H1 (cell line): Measurements from ENCODE around the gene SAPCD1. TPM values are rescaled to one million over a fixed set of nuclear protein-coding genes. Genes with fewer than 3 reads are reported as not detected.
A peak's percentile ranks its signal among the peaks of the same experiment; 100 is the strongest.

Source experiments
- ASH2L ChIP-seq: fragments of 200-600, 300-600 bp; sonication (generic); IDR thresholded peaks from one replicate; pipeline ENCODE4 v1.7.1; 2017; ENCODE audit warnings: low read length
- FOSL1 ChIP-seq: IDR thresholded peaks from 2 replicates; pipeline ENCODE4 v1.6.1; 2011; ENCODE audit warnings: mild to moderate bottlenecking, low read depth, low read length, moderate library complexity; ENCODE audit not compliant: insufficient read depth
- GABPA ChIP-seq: IDR thresholded peaks from 2 replicates; pipeline ENCODE4 v1.6.1; 2011; ENCODE audit warnings: mild to moderate bottlenecking, low read length, moderate library complexity, borderline replicate concordance; ENCODE audit not compliant: insufficient read depth
- HDAC2 ChIP-seq, 2 experiments: fragments of 300-600 bp in 1 of 2; sonication (generic) in 1 of 2; IDR thresholded peaks; 2 replicates each; pipeline ENCODE4 v1.6.1; 2011 to 2012; ENCODE audit warnings: low read depth in 2 of 2, low read length in 2 of 2, mild to moderate bottlenecking in 2 of 2, moderate library complexity in 2 of 2, borderline replicate concordance in 1 of 2, inconsistent platforms in 1 of 2
- JUND ChIP-seq: IDR thresholded peaks from 2 replicates; pipeline ENCODE4 v1.6.1; 2011; ENCODE audit warnings: mild to moderate bottlenecking, improper control_type of control experiment, low read length
- RAD21 ChIP-seq, 2 experiments: IDR thresholded peaks in 1 of 2; conservative IDR thresholded peaks in 1 of 2; 2 replicates each; pipeline ENCODE4 v1.6.1; 2011; ENCODE audit warnings: low read depth in 2 of 2, low read length in 2 of 2, improper control_type of control experiment in 1 of 2, inconsistent platforms in 1 of 2, mild to moderate bottlenecking in 1 of 2, moderate library complexity in 1 of 2
- SIRT6 ChIP-seq: IDR thresholded peaks from one replicate; pipeline ENCODE4 v1.7.1; 2012; ENCODE audit warnings: low read length, inconsistent platforms
- SP1 ChIP-seq: IDR thresholded peaks from 2 replicates; pipeline ENCODE4 v1.6.1; 2011; ENCODE audit warnings: low read depth, low read length
- TAF7 ChIP-seq: optimal IDR thresholded peaks from 2 replicates; pipeline ENCODE3; 2011; ENCODE audit warnings: low read depth, mild to moderate bottlenecking, inconsistent platforms, low read length, moderate library complexity, borderline replicate concordance
- TBP ChIP-seq: IDR thresholded peaks from 2 replicates; pipeline ENCODE4 v1.6.1; 2011; ENCODE audit warnings: low read depth, low read length, improper control_type of control experiment
- TEAD4 ChIP-seq: IDR thresholded peaks from 2 replicates; pipeline ENCODE4 v1.6.1; 2012; ENCODE audit warnings: low read depth, low read length, inconsistent platforms, mixed read lengths
- polyA plus RNA-seq, 7 experiments: library from polyadenylated mRNA; depleted of rRNA in 3 of 7; stranded (reverse) in 5 of 7; unstranded in 2 of 7; fragments of >200 nt in 5 of 7; fragments of 200-250 nt in 2 of 7; gene quantifications; 1 replicate in 5 of 7; 2 replicates in 1 of 7; 4 replicates in 1 of 7; pipeline versions ENCODE4 v1.2.1 to v1.2.3, GENCODE V29; 2011 to 2013; ENCODE audit warnings: missing spikeins in 2 of 7, mixed read lengths in 2 of 7
- total RNA-seq: library from RNA; stranded (reverse); fragmentation: NEBNext Ultra II Directional; extraction: Animal tissue kit (Norgen Biotek cat#: 25700); gene quantifications from 2 replicates; pipeline ENCODE4 v1.2.1, GENCODE V29; 2021
- TF ChIP-seq, protein P1 (sequence below), 3 experiments: IDR thresholded peaks; 1 replicate in 2 of 3; 2 replicates in 1 of 3; pipeline versions ENCODE4 v1.5.1 to v1.6.1; 2011; ENCODE audit warnings: low read length in 3 of 3, mild to moderate bottlenecking in 3 of 3, inconsistent platforms in 2 of 3, low read depth in 1 of 3, moderate library complexity in 1 of 3; ENCODE audit not compliant: insufficient read depth in 1 of 3; ENCODE audit errors: control extremely low read depth in 1 of 3

SAPCD1 gene
- total and polyA plus RNA-seq, 2 of the 8 experiments (the other 6 are each of a cell fraction or from before 2014, with no cell fraction given), result 3.1 to 5.9 TPM

DNA sequence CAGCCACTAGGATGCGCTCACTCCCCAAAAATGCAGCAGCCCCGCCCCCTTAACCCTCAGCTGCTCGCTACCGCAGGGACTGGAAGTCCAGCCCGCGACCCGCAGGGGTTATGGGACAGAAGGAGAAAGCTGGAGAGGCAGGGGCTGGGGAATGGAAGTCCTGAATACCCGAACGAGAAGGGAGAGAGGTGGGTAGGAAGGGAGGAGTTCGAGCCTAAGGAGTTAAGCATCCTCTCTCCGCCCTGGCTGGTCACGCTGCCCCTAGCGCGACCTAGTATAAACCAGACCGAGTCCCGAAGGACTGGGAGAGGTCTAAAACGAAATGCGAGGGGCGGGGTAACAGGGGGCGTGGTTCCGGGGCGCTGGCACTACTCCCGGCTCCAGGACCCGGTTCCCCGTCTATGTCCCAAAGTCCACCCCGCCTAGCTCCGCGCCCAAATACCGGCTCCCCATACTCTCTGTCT, 32.9 kb upstream of the SAPCD1 start (continued):
- TF ChIP-seq TBP, result peak; percentile 51; the same call in 1 of the 2 replicates
- TF ChIP-seq FOSL1, result no peak
- TF ChIP-seq TEAD4, result peak; percentile 73
- peak; percentile 87 for TF ChIP-seq SP1
- peak; percentile 83 to 90 for TF ChIP-seq RAD21 (IDR thresholded peaks at IDR 0.05 in 1 of 2, conservative IDR thresholded peaks at IDR 0.05 in 1 of 2; ENCODE audit: low read depth in 2 of 2, low read length in 2 of 2)
- TF ChIP-seq HDAC2 (IDR thresholded peaks at IDR 0.05; ENCODE audit: borderline replicate concordance in 1 of 2, low read depth in 2 of 2, low read length in 2 of 2), result peak in 1 of 2 experiments; percentile 85; a peak in 1 of 4 replicates
- peak; percentile 62 for TF ChIP-seq ASH2L
- TF ChIP-seq GABPA, result no peak
- TF ChIP-seq, protein P1, sequence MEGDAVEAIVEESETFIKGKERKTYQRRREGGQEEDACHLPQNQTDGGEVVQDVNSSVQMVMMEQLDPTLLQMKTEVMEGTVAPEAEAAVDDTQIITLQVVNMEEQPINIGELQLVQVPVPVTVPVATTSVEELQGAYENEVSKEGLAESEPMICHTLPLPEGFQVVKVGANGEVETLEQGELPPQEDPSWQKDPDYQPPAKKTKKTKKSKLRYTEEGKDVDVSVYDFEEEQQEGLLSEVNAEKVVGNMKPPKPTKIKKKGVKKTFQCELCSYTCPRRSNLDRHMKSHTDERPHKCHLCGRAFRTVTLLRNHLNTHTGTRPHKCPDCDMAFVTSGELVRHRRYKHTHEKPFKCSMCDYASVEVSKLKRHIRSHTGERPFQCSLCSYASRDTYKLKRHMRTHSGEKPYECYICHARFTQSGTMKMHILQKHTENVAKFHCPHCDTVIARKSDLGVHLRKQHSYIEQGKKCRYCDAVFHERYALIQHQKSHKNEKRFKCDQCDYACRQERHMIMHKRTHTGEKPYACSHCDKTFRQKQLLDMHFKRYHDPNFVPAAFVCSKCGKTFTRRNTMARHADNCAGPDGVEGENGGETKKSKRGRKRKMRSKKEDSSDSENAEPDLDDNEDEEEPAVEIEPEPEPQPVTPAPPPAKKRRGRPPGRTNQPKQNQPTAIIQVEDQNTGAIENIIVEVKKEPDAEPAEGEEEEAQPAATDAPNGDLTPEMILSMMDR (IDR thresholded peaks at IDR 0.05; ENCODE audit: control extremely low read depth in 1 of 3, insufficient read depth in 1 of 3, low read depth in 1 of 3, low read length in 3 of 3), result peak in 2 of 3 experiments; percentile 86 to 87; a peak in 3 of 4 replicates
- no peak for TF ChIP-seq SIRT6
- TF ChIP-seq JUND, result peak; percentile 77; the same call in 1 of the 2 replicates
- peak; percentile 37 for TF ChIP-seq TAF7
